SK-N-MC (cell line): Measurements from ENCODE around the gene CFAP65.

Source experiments
- EZH2 ChIP-seq: fragments of 200-600 bp; sonication (generic); IDR thresholded peaks from one replicate; pipeline ENCODE4 v1.6.1; 2017; ENCODE audit warnings: antibody characterized with exemption
- FOXP2 ChIP-seq: optimal IDR thresholded peaks from 2 replicates; pipeline ENCODE3; 2011; ENCODE audit warnings: mild to moderate bottlenecking, moderate library complexity; ENCODE audit not compliant: insufficient read depth; ENCODE audit errors: extremely low read length, control extremely low read depth
- POLR2AphosphoS5 ChIP-seq: IDR thresholded peaks from 2 replicates; pipeline ENCODE4 v1.6.1; 2012; ENCODE audit warnings: mild to moderate bottlenecking, low read depth, low read length, borderline replicate concordance

DNA sequence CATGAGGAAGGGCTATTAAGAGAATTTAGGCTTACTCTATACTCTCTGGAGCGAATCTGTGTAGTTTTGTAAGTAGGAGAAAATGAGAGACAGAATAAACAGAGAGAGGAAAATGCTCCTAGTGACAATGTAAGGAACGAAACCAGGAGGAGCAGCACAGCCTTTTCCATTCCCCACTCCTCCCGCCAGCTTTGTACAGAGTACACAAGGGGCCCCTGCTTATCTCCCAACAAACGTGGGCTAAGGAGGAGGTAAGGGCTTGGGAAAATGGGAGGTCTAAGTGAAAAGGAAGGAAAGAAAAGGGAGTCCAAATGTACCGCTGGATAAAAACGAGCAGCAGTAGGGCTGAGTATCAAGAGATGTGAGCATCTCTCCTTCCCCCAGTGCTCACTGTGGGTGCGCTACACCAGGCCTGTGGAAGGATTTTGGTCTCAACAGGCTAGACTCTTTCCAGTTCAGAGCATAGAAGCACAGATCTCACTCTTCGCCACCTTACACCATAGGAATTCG, 31.5 kb upstream of the CFAP65 start:
- TF ChIP-seq EZH2 (no peak), POLR2AphosphoS5 (no peak), FOXP2 (no peak)
